ENCODE data around the gene SBF2.

DNA sequence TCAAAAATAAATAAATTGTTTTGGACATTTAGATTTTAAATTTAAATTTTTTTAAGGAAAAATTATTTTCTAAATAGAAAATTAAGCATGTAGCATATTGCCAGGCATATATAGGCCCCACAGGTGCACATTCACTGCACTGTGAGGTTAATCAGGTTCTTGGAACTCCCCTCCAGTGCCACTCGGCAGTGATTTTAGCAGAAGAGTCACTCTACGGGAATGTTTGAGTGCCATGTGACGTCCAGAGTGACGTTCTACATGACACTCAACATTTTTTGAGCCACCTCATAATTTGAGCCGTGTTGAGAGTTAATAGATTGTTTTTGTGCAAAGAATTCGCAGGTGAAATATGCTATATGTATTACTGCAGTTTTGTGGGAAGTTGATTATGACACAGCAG lies 552.8 kb downstream of the SBF2 start:
- TF ChIP-seq POLR2AphosphoS5 (IDR thresholded peaks at IDR 0.05; ENCODE audit: low read depth, low read length) (no peak), TAF1 (IDR thresholded peaks at IDR 0.05; ENCODE audit: low read depth, low read length) (no peak), POLR2A (IDR thresholded peaks at IDR 0.05; ENCODE audit: low read depth, low read length) (no peak), PAX5 (IDR thresholded peaks at IDR 0.05; ENCODE audit: insufficient read depth, low read length, severe bottlenecking) (no peak), SPI1 (IDR thresholded peaks at IDR 0.05; ENCODE audit: low read depth, low read length) (no peak), POU2F2 (IDR thresholded peaks at IDR 0.05; ENCODE audit: low read depth, low read length) (no peak)
